Adrenal gland (tissue), 5 donors: ENCODE measurements around the gene SEMA3F.

Experiments used
- POLR2A ChIP-seq, 2 donors: fragments of 450-650 bp; IDR thresholded peaks; one replicate each; pipeline ENCODE4 v1.6.1; 2017; ENCODE audit warnings: antibody characterized with exemption in 2 of 2, mild to moderate bottlenecking in 2 of 2, moderate library complexity in 1 of 2
- TF ChIP-seq, protein P1 (sequence below), 6 experiments: fragments of 450-650 bp in 4 of 6; fragments of 200-600 bp in 2 of 6; sonication (generic) in 1 of 6; IDR thresholded peaks; 1 replicate in 5 of 6; 2 replicates in 1 of 6; pipeline versions ENCODE4 v1.5.1 to v1.8.0; 2016 to 2021; ENCODE audit warnings: antibody characterized with exemption in 6 of 6, mild to moderate bottlenecking in 2 of 6, moderate library complexity in 1 of 6
- donor health status: DM: no; HTN: no; CAD: no.

DNA sequence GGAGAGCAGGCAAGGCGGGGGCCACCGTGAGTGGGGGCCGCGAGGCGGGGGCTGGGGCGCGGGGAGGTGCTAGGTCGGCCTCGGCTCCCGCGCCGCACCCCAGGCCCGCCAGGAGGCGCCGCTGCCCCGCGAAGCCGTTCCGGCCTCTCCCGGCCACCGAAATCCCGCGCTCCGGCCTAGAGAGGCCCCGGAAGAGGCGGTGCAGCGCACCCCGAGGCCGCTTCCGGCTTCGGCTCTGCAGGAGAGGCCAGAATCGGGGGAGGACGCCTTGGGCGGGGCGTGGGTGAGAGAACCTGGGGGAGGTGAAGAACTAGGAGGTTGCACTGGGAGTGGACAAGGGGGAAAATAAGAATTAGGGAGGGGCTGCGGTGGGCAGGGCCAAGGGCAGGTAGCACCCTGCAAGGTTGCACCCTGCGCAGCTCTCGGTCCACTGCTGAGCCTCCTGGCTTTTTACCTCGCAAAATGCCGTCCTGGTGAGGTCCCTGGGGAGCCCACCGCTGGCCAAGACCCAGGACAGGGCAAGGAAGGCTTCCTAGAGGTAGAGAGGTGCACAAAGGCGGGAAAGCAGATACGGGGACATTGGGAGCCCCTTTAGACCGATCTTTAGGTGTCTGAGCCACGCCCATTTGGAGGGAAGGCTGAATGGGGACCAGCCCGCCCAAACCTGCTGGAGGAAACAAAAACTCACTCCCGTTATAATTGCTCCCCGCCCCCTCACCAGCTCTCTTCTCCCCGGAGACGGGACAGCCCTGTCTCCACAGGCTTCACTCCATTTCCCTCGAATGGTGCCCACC is 72.5 kb downstream of the SEMA3F start:
- TF ChIP-seq, protein P1, sequence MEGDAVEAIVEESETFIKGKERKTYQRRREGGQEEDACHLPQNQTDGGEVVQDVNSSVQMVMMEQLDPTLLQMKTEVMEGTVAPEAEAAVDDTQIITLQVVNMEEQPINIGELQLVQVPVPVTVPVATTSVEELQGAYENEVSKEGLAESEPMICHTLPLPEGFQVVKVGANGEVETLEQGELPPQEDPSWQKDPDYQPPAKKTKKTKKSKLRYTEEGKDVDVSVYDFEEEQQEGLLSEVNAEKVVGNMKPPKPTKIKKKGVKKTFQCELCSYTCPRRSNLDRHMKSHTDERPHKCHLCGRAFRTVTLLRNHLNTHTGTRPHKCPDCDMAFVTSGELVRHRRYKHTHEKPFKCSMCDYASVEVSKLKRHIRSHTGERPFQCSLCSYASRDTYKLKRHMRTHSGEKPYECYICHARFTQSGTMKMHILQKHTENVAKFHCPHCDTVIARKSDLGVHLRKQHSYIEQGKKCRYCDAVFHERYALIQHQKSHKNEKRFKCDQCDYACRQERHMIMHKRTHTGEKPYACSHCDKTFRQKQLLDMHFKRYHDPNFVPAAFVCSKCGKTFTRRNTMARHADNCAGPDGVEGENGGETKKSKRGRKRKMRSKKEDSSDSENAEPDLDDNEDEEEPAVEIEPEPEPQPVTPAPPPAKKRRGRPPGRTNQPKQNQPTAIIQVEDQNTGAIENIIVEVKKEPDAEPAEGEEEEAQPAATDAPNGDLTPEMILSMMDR (IDR thresholded peaks at IDR 0.05): peak; percentile 47 to 93 (median 76)
- peak in 1 of 2 donors; percentile 25 for TF ChIP-seq POLR2A (IDR thresholded peaks at IDR 0.05)
